Ramos (cell line): Measurements from ENCODE around the gene CISD2.
"Not testable (repeated sequence)": the region's sequence is repeated elsewhere in the genome, so short reads cannot be mapped to it uniquely, and the experiment has no call there.

ENCODE experiments used
- in situ Hi-C: fragments of 300-500 bp; cut with MboI; formaldehyde crosslinking; loops from one replicate; pipeline ENCODE4 v1.14.3; 2022; ENCODE audit warnings: low sequenced_read_pairs; ENCODE audit not compliant: unreplicated experiment

CISD2 gene, protein sequence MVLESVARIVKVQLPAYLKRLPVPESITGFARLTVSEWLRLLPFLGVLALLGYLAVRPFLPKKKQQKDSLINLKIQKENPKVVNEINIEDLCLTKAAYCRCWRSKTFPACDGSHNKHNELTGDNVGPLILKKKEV

DNA sequence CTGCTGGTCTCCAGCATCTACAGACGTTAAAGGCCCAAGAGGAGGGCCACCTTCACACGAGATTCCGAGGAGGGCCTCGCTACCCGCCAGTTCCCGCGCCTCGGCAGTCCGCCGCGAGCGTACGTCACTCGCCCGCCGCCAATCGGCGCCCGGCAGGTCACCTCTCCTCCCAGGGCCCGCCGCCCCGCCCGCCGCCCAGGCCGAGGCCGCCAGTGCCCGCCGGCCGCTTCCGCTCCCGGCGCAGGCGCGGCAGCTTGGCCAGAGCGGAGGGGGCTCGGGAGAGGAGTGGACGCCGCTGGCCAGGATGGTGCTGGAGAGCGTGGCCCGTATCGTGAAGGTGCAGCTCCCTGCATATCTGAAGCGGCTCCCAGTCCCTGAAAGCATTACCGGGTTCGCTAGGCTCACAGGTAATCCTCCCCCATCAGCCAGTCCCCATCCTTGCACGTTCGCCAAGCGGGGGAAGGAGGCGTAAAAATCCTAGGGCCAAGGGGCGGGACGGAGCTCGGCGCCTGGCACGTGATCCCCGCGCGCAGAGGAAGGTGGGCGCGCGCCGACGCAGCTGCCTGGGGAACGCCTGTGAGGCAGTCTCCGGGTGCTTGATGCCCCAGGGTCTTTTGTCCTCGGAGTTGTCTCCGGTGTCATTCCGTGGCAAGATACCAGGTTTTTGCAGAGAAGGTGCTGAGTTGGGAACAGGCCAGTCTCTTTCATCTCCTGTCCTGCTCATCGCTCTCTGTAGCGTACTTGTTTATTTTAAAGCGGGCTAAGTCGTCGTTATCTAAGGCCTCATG, at the start of gene CISD2:
Gene CISD2, plus strand, starts transcription at position 212 of the 788 bp plus-strand sequence. Its CDS starts 93 bp downstream, at position 305.
- in situ Hi-C loops: no loop called here

DNA sequence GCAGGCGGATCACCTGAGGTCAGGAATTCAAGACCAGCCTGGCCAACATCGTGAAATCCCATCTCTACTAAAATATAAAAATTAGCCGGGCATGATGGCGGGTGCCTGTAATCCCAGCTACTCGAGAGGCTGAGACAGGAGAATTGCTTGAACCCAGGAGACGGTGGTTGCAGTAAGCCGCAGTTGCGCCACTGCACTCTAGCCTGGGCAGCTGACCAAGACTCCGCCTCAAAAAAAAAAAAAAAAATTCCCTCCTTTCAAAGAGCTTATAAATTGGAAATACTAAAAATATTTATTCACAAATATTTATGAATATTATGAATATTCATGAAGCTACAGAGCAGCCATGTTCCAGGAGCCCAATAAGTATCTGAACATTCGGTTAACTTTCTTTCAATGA, 49.7 kb upstream of the CISD2 start:
- in situ Hi-C loops: not testable (repeated sequence)

DNA sequence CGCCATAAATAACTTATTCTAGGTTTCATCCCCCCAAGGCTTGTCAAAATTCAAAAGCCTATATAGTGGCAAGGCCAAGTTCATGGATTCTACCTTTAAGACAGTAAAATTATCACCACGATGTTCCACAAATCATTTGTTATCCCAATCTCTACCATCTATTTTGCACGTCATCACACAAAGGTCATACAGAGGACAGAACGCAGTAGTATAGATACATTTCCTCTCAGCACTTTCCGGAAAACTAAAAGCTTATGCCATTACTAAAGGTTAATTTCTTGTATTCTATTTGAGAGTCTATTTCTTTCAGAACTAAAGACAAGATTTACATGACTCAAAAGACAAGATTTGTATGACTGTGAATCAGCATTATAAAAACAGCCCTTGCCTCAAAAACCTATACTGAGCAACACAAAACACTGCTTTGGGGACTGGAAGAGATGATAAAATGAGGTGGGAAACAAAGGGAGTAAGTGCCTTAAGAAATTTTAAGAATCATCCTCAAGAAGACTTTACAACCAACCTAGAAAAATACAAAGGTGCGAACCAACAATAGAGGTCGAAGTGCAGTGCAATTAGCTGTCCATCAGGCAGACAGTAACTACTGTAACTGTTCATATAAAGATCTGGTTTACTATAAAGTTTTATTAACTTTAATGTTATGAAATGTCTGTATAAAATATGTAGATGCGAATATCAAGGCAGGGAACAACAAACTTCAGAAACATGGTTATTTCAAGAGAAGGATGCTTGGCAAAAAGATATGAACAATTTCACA, 49.0 kb upstream of the CISD2 start:
- in situ Hi-C loops: no loop called here

DNA sequence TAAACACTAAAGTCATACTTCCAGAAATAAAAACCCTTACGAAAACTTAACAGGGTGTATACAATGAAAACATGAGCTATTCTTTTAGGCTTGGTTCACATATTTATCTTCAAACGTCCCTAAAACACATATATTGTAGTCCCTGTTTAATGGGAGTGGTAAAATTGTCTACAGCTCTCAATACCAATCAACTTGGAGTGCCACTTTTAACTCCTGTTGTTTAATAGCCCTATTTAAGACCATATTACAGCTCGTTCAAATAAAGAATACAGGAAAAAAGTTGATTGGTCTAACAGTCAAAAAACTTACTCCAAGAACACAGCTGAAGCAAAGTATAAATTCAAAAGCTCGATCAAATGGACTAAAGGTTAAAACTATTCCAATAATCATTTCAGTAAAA, 45.3 kb upstream of the CISD2 start:
- in situ Hi-C loops: no loop called here

DNA sequence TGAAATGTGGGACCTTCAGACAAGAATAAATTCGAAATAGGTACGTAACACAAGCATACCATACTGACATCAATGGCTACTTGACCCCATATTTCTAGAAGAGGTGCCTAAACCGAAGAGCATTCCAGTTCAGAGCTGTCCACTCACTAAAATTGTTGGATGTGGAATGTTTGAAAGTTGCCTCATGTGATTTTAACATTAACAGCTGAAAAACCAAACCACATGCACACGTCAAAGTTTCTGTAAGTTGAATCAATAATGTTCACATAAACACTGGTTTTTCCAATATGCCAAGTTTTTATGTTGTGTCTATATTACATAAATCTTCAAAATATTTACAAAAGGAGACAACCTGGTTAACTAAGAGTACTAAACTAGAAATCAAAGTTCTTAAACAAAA, 44.9 kb upstream of the CISD2 start:
- in situ Hi-C loops: no loop called here

- in situ Hi-C loops: no loop called here
Measured at GRCh38 chr4:102824398-102824797, 44.4 kb upstream of the CISD2 start.

DNA sequence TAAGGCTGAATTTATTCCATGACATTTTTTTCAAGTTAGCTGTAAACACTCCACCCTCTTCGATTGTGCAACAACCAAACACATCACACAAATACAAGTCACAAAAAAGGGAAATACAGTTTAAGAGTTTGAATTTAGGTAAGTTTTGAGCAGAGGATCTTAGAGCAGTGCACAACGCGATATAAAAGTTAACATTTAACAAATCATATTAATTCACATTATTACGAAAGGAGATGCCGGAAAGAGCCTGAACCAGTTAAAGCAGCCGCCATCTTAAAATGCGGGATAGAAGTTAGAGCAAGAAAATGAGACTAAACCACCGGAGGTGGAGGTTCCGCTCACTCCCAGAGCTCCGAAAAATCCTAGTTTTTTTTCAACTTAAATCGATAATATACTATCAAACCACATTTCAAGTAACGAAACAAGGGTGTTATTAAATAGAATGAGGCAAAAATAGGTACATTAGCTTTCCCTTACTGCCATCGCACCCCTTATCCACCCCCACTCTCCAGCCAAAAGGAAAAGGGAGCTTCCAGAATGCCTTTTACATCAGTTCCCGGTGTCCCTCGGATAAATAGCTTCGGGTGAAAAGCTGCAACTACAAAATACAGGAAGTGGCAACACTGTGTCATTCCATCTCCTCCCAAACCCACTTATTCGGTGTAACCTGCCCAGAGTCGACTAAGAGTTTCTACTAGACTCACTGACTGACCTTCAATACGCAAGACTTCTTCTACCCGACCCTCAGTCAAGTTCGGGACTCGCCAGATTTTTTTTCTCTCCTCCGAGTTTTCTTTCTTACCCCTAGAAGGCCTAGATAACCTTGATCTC, 43.3 kb upstream of the CISD2 start:
- in situ Hi-C loops: no loop called here

GRCh38 chr4:102826105-102826889, 42.5 kb upstream of the CISD2 start:
- in situ Hi-C loops: no loop called here

DNA sequence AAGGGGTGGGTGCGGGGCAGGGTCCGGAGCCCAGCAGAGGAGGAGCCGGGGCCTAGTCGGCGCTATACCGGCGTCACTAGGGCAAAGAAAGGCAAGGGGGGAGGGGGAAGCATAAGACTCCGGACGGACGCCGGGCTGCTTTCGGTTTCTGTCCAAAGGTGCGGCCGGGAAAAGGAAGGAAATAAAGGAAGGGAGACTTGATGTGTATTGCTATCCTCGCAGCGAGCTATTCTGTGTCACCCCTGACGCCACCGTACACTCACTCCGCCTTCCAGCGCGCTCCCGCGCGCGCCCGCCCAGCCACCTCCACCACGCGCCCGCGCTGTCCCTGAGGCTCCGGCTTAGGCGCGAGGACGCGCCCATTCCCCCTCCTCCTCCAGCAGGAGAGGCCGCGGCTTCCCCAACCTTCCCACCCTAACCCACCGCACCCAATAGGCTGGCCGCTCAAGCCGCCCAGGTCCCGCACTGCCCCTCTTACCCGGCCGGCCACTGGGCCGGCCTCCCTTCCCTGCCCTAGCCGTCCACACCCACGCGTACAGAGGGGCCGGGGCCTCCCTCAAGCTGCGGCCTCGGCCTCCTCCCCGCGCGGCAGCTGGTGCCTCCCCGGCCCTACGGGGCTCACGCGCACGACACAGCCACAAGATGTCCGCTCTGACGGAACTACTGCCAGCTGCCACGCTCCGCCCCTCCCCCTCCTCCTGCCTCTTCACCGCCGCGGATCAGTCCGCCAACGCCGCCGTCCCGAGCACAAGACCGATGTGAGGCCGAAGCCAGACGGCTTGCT, 41.7 kb upstream of the CISD2 start, which contains the start of gene UBE2D3:
Gene UBE2D3, minus strand, starts transcription at position 662 of the 784 bp plus-strand sequence. CDS start 1,043 bp downstream, outside the sequence.
- in situ Hi-C loops: no loop called here

GRCh38 chr4:102827674-102828496, 40.9 kb upstream of the CISD2 start:
- in situ Hi-C loops: no loop called here

DNA sequence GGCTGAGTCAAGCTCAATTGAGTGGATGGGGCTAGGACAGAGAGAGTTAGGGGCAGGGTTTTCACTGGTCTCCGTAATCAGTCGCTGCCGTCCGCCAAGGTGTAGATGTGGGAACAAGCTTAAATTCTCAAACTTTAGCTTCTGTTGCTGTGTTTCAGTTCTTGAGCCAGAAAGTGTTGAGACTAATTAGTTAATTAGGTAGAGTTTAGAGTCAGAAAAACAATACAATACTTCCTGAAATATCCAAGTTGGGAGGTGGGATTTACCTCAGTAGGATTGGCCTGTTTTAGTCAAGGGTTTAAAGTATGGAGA, 40.3 kb upstream of the CISD2 start:
- in situ Hi-C loops: no loop called here

DNA sequence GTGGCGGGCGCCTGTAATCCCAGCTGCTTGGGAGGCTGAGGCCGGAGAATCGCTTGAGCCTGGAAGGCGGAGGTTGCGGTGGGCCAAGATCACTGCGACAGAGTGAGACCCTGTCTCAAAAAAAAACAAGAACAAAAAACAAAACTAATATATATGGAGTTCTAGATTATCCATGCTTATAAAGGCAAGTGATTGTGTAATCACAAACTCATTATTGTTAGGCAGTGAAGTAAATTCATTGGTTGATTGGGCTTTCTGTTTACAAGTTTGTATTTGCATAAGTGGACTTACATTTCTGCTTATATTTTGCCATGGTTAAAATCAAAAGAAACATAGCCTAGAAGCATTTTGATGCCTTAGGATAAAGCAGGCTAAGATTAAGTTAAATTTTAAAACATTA, 39.0 kb upstream of the CISD2 start:
- in situ Hi-C loops: no loop called here

DNA sequence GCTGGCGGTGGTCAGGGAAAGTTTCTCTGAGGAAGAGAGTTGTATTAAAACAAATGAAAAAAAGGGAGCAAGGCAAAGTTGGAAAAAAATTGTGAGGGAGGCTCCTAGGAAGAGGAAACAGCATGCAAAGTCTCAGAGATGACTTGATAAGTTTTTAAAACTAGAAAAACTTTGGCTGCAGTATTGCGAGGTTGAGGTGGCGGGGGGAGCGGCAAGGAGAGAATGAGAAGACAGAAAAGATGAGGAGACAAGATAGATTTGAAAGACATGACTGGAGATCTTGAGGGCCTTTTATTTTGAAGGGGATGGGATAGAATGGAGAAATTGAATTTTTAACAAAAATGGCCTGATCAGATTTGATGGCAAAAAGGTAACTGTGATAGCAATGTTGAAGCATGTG, 36.7 kb upstream of the CISD2 start:
- in situ Hi-C loops: no loop called here

DNA sequence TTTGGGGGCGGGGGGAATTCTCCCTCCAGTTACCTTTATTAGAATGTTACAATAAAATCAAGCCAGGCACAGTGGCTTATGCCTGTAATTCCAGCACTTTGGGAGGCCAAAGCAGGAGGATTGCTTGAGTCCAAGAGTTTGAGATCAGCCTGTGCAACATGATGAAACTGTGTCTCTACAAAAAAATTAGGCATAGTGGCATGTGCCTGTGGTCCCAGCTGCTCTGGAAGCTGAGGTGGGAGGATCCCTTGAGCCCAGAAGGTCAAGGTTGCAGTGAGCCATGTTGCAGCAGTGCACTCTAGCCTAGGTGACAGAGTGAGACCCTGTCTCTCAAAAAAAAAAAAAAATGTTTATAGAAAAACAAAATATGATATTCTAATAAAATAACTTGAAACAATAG, 36.1 kb upstream of the CISD2 start:
- in situ Hi-C loops: no loop called here

- in situ Hi-C loops: no loop called here
Measured at GRCh38 chr4:102836596-102836995, 32.2 kb upstream of the CISD2 start.

DNA sequence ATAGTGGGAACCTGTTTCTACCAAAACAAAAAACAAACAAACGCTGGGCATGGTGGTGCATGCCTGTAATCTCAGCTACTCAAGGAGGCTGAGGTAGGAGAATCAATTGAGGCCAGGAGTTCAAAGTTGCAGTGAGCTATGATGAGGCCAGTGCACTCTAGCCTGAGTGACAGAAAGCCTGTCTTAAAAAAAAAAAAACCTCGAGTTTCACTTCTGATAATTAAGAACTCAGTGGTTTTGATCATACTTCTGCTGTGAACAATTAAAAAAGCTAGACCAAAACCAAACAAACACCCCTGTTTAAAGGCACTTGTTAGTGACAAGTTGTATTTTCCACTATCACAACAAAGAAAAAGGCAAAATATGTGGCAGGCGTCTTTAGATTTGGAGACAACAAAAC, 26.4 kb upstream of the CISD2 start:
- in situ Hi-C loops: no loop called here

- in situ Hi-C loops: no loop called here
Measured at GRCh38 chr4:102843273-102843672, 25.5 kb upstream of the CISD2 start.

DNA sequence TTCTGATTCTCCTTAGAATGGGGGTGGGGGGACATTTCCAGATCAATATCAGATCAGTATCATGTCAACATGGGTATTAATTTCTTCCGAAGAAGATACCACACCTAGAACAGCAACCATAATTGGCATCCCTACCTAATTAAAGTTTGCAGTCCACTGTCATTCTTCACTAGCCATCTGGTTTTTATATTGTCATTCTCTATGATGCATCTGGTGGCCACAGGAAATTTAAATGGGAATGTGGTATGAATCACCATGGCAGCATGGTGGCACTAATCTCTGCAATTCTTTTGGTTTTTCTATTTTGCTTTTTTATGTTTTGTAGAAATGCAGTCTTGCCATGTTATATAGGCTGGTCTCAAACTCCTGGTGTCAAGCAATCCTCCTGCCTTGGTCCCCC, 24.9 kb upstream of the CISD2 start:
- in situ Hi-C loops: no loop called here
